ENCODE measurements around the gene MCRIP1. TPM values are rescaled to one million over a fixed set of nuclear protein-coding genes. Genes with fewer than 3 reads are reported as not detected.
A peak's percentile ranks its signal among the peaks of the same experiment; 100 is the strongest.

MCRIP1 gene
- total RNA-seq, 3 donors from 2014 or later = 21.2 to 80.2 (median 38.7) TPM

- no peak for TF ChIP-seq CTCF (IDR thresholded peaks at IDR 0.05)
- DNase-seq (no peak), ATAC-seq (no peak)
- Histone ChIP-seq H3K4me1 (ENCODE audit: low read depth) (peaks cover 8% of the 10 kb centered on the region), H3K36me3 (ENCODE audit: low read depth) (no peaks in the 10 kb centered on the region), H3K9me3 (no peaks in the 10 kb centered on the region), H3K4me3 (no peak overlapping the region)
- intact Hi-C loops (cut with DNase I, micrococcal nuclease) = no loop called here
Measured at GRCh38 chr17:81811705-81812570, 21.2 kb downstream of the MCRIP1 start.

DNA sequence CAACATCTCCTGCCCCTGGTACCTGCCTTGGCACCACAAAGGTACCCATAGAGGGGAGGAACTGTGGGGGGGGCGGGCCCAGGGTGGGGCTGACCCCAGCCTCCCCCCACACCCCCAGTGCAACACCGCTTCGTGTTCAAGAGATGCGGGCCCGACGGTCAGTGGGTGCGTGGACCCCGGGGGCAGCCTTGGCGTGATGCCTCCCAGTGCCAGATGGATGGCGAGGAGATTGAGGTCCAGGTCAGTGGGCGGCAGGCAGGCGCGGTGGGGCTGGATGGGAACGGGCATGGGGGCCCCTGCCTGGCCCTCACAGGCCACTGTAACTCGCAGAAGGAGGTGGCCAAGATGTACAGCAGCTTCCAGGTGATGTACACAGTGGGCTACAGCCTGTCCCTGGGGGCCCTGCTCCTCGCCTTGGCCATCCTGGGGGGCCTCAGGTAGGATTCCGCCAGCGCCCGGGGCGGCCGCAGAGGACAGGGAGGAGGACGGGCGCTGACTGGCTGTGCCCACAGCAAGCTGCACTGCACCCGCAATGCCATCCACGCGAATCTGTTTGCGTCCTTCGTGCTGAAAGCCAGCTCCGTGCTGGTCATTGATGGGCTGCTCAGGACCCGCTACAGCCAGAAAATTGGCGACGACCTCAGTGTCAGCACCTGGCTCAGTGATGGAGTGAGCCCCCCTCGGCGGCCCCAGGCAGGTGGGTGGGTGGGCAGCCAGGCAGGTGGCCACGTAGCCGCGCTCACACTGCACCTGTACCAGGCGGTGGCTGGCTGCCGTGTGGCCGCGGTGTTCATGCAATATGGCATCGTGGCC lies 22.0 kb downstream of the MCRIP1 start:
- H3K4me3 ChIP-seq = no peak overlapping the region
- no peak for DNase-seq
- H3K36me3 ChIP-seq (ENCODE audit: low read depth) = no peaks in the 10 kb centered on the region
- H3K9me3 ChIP-seq = no peaks in the 10 kb centered on the region
- no peak for TF ChIP-seq CTCF (IDR thresholded peaks at IDR 0.05)
- peaks cover 8% of the 10 kb centered on the region for H3K4me1 ChIP-seq (ENCODE audit: low read depth)
- intact Hi-C loops (cut with DNase I, micrococcal nuclease) = no loop called here
- no peak for ATAC-seq

GRCh38 chr17:81810476-81810875 lies 22.6 kb downstream of the MCRIP1 start:
- intact Hi-C loops (cut with DNase I, micrococcal nuclease) = no loop called here
- H3K36me3 ChIP-seq (ENCODE audit: low read depth) = no peaks in the 10 kb centered on the region
- no peak overlapping the region for H3K4me3 ChIP-seq
- TF ChIP-seq CTCF (IDR thresholded peaks at IDR 0.05) = no peak
- peaks cover 6% of the 10 kb centered on the region for H3K4me1 ChIP-seq (ENCODE audit: low read depth)
- no peak for DNase-seq
- H3K9me3 ChIP-seq = no peaks in the 10 kb centered on the region
- ATAC-seq = no peak

DNA sequence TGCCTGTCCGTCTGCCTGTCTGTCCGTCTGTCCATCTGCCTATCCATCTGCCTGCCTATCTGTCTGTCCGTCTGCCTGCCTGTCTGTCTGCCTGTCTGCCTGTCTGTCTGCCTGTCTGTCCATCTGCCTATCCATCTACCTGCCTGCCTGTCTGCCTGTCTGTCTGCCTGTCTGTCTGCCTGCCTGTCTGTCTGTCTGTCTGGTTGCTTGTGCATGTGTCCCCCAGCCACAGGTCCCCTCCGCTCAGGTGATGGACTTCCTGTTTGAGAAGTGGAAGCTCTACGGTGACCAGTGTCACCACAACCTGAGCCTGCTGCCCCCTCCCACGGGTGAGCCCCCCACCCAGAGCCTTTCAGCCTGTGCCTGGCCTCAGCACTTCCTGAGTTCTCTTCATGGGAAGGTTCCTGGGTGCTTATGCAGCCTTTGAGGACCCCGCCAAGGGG lies 23.5 kb downstream of the MCRIP1 start:
- no peak for TF ChIP-seq CTCF (IDR thresholded peaks at IDR 0.05)
- DNase-seq = no peak
- intact Hi-C loops (cut with DNase I, micrococcal nuclease) = no loop called here
- no peaks in the 10 kb centered on the region for H3K4me1 ChIP-seq (ENCODE audit: low read depth)
- H3K36me3 ChIP-seq (ENCODE audit: low read depth) = no peaks in the 10 kb centered on the region
- H3K9me3 ChIP-seq = no peaks in the 10 kb centered on the region
- H3K4me3 ChIP-seq = no peak overlapping the region
- ATAC-seq = no peak

- peak; percentile 7 for ATAC-seq
- Histone ChIP-seq H3K4me3 (no peak overlapping the region), H3K4me1 (ENCODE audit: low read depth) (peaks cover 3% of the 10 kb centered on the region), H3K9me3 (no peaks in the 10 kb centered on the region), H3K36me3 (ENCODE audit: low read depth) (no peaks in the 10 kb centered on the region)
- intact Hi-C loops (cut with DNase I, micrococcal nuclease) = no loop called here
- DNase-seq = no peak
- no peak for TF ChIP-seq CTCF (IDR thresholded peaks at IDR 0.05)
Measured at GRCh38 chr17:81808778-81809555, 24.1 kb downstream of the MCRIP1 start.

Data from mucosa of descending colon (tissue), 3 donors.